Endothelial cell of umbilical vein (primary cell): ENCODE data around the gene TAS1R2. TPM values are rescaled to one million over a fixed set of nuclear protein-coding genes. Genes with fewer than 3 reads are reported as not detected.

Experiments
- Bru-seq: library from RNA; stranded (reverse); fragments of 400-500 nt; gene quantifications from one replicate; lab custom pipeline; 2021; lab: Mats Ljungman, UMichigan
- BruChase-seq, 2 experiments: library from RNA; stranded (reverse); fragments of 400-500 nt; gene quantifications; one replicate each; lab custom pipeline; 2021; lab: Mats Ljungman, UMichigan
- BruUV-seq: library from RNA; stranded (reverse); fragments of 400-500 nt; replicated peaks from 2 replicates; lab custom pipeline; 2021; lab: Mats Ljungman, UMichigan
- CTCF ChIA-PET: fragments of 300-600, 350-600 bp; sonication (Branson Sonifier 250); formaldehyde crosslinking; loops from one replicate; lab custom pipeline; 2021; ENCODE audit warnings: antibody characterized with exemption, inconsistent platforms; lab: Charles Lee
- POLR2A ChIA-PET: fragments of 300-600, 350-600 bp; sonication (Branson Sonifier 250); formaldehyde crosslinking; loops from one replicate; lab custom pipeline; 2021; ENCODE audit warnings: antibody characterized with exemption, inconsistent platforms; lab: Charles Lee
- DNase-seq: peaks from one replicate; pipeline ENCODE4 v3.0.0-alpha.2; 2011; ENCODE audit warnings: low read depth, low spot score
- FAIRE-seq: peaks from 2 replicates; lab custom pipeline; 2011; peaks lifted over from hg19 to GRCh38; lab: Jason Lieb, UNC
- H2AFZ ChIP-seq: 2 replicates; pipeline ENCODE4 v1.6.0; 2012; ENCODE audit warnings: low read depth, low read length, control low read depth, inconsistent platforms
- H3K27ac ChIP-seq: 2 replicates; pipeline ENCODE4 v1.5.1; 2011; ENCODE audit warnings: low read depth, mild to moderate bottlenecking, control low read depth, low read length, moderate library complexity; ENCODE audit not compliant: insufficient read depth
- H3K27me3 ChIP-seq, 2 experiments: 2 replicates each; pipeline versions ENCODE4 v1.6.0 to v1.6.1; 2011; ENCODE audit warnings: low read length in 2 of 2, mixed read lengths in 1 of 2; ENCODE audit not compliant: control insufficient read depth in 2 of 2, insufficient read depth in 2 of 2
- H3K36me3 ChIP-seq, 2 experiments: 2 replicates in 1 of 2; 3 replicates in 1 of 2; pipeline ENCODE4 v1.5.1; 2011; ENCODE audit warnings: low read length in 2 of 2, mild to moderate bottlenecking in 1 of 2, moderate library complexity in 1 of 2; ENCODE audit not compliant: control insufficient read depth in 2 of 2, insufficient read depth in 2 of 2; ENCODE audit errors: extremely low read depth in 1 of 2
- H3K4me1 ChIP-seq: 3 replicates; pipeline ENCODE4 v1.5.1; 2011; ENCODE audit warnings: mild to moderate bottlenecking, low read length; ENCODE audit not compliant: control insufficient read depth, insufficient read depth; ENCODE audit errors: extremely low read depth
- H3K4me2 ChIP-seq: 2 replicates; pipeline ENCODE4 v1.6.1; 2011; ENCODE audit warnings: low read length, control low read depth, mixed read lengths; ENCODE audit not compliant: insufficient read depth
- H3K4me3 ChIP-seq, 3 experiments: fragments of 200-600 bp in 1 of 3; sonication (generic), shearing (Covaris generic) in 1 of 3; replicated peaks in 1 of 3; 2 replicates each; pipeline ENCODE4 v1.5.1; 2011 to 2016; ENCODE audit warnings: control low read depth in 3 of 3, low read length in 3 of 3, mild to moderate bottlenecking in 2 of 3, inconsistent platforms in 1 of 3, low read depth in 1 of 3, moderate library complexity in 1 of 3; ENCODE audit not compliant: insufficient read depth in 1 of 3
- H3K79me2 ChIP-seq: 2 replicates; pipeline ENCODE4 v1.6.0; 2012; ENCODE audit warnings: low read length, inconsistent platforms; ENCODE audit not compliant: control insufficient read depth, insufficient read depth
- H3K9ac ChIP-seq: replicated peaks from 2 replicates; pipeline ENCODE3; 2011; ENCODE audit warnings: low read length, control low read depth; ENCODE audit not compliant: insufficient read depth; ENCODE audit errors: extremely low read depth
- H3K9me1 ChIP-seq: replicated peaks from 3 replicates; pipeline ENCODE4 v1.6.0; 2011; ENCODE audit warnings: mild to moderate bottlenecking, low read length; ENCODE audit not compliant: control insufficient read depth, insufficient read depth; ENCODE audit errors: extremely low read depth
- H3K9me3 ChIP-seq: replicated peaks from 2 replicates; pipeline ENCODE4 v1.5.1; 2012; ENCODE audit warnings: low read length, inconsistent platforms; ENCODE audit not compliant: control insufficient read depth, insufficient read depth
- H4K20me1 ChIP-seq: replicated peaks from 2 replicates; pipeline ENCODE3; 2011; ENCODE audit warnings: mild to moderate bottlenecking, low read length; ENCODE audit not compliant: control insufficient read depth, insufficient read depth; ENCODE audit errors: extremely low read depth
- FOS ChIP-seq: IDR thresholded peaks from 2 replicates; pipeline ENCODE4 v1.6.1; 2011; ENCODE audit warnings: mild to moderate bottlenecking, low read length, moderate library complexity, borderline replicate concordance; ENCODE audit not compliant: insufficient read depth
- JUN ChIP-seq: IDR thresholded peaks from 2 replicates; pipeline ENCODE4 v1.6.1; 2011; ENCODE audit warnings: borderline replicate concordance, low read depth; ENCODE audit not compliant: insufficient read length, insufficient read depth
- MYC ChIP-seq: IDR thresholded peaks from one replicate; pipeline ENCODE4 v1.6.1; 2011; ENCODE audit warnings: mild to moderate bottlenecking, low read depth, low read length
- dilution Hi-C: fragments of 300-500 bp; cut with MboI; formaldehyde crosslinking; loops from one replicate; pipeline ENCODE4 v1.15.0; 2019; ENCODE audit warnings: low sequenced_read_pairs; ENCODE audit not compliant: extremely low pct_ligation_motif_present
- intact Hi-C: fragments of 100-400 bp; cut with micrococcal nuclease; formaldehyde crosslinking; loops from one replicate; pipeline ENCODE4 v1.10.0; 2022
- long read RNA-seq: library from polyadenylated mRNA; stranded (forward); transcript quantifications from one replicate; pipeline ENCODE4 v2.0.0, GENCODE V29; 2021
- polyA minus RNA-seq, 3 experiments: library from RNA; depleted of rRNA, polyadenylated mRNA; stranded (reverse); fragments of >200 nt; gene quantifications; 1 replicate in 1 of 3; 2 replicates in 2 of 3; pipeline ENCODE4 v1.2.3, GENCODE V29; 2011
- polyA plus RNA-seq, 4 experiments: library from polyadenylated mRNA; depleted of rRNA in 3 of 4; stranded (reverse) in 3 of 4; unstranded in 1 of 4; fragments of >200 nt; gene quantifications; 2 replicates each; pipeline versions ENCODE4 v1.2.1 to v1.2.3, GENCODE V29; 2011 to 2012; ENCODE audit warnings: missing spikeins in 1 of 4
- total RNA-seq: library from RNA; stranded (reverse); gene quantifications from 2 replicates; pipeline ENCODE4 v1.2.3, GENCODE V29; 2021
- TF ChIP-seq, protein P1 (sequence below), 2 donors: IDR thresholded peaks; 1 replicate in 1 of 2; 2 replicates in 1 of 2; pipeline ENCODE4 v1.5.1; 2011; ENCODE audit warnings: low read length in 2 of 2, mild to moderate bottlenecking in 2 of 2, moderate library complexity in 2 of 2, control low read depth in 1 of 2, inconsistent platforms in 1 of 2, low read depth in 1 of 2; ENCODE audit not compliant: insufficient read depth in 1 of 2; ENCODE audit errors: extremely low read depth in 1 of 2

Gene TAS1R2
- total RNA-seq, result not detected in 2 replicates
- not detected in 2 replicates for polyA plus RNA-seq
- polyA plus RNA-seq (2011; cell fraction: cytosol; rRNA removed), result not detected in 2 replicates
- not detected in 2 replicates for polyA plus RNA-seq (2011; cell fraction: nucleus; rRNA removed)
- polyA plus RNA-seq (2012), result not detected in 2 replicates
- not detected in 2 replicates for polyA minus RNA-seq
- not detected for polyA minus RNA-seq (2011; cell fraction: cytosol; rRNA and poly(A)+ RNA removed)
- not detected in 2 replicates for polyA minus RNA-seq (2011; cell fraction: nucleus; rRNA and poly(A)+ RNA removed)
- not detected for Bru-seq, nascent RNA
- percentile 0 among the genes with signal in this experiment for BruChase-seq, experiment 1, labeled RNA remaining after a 6-hour chase
- not detected for BruChase-seq, experiment 2, labeled RNA remaining after a 2-hour chase
- long read RNA-seq, result 0 reads

DNA sequence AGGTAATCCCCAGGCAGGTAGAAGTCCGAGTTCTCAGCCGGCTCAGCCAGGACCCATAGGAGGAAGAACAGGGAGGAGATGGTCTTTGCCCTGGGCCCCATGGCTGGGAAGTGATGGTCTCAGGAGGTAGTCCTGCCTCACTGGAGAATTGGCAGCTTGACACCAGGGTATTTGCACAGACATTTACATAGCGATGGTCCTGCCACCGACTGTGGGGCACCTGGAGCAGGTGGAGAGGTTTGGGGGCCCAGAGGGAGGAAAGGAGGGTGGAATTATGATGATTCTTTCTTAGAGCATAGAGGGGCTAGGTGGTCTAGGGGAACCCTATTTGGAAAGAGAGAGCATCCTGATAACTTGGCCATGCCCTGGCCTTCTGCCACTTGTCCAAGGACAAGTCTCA, at the start of gene TAS1R2:
TAS1R2 (minus strand) TSS at position 101 of the 400 bp plus-strand sequence; CDS start at position 101, 0 bp downstream.
- H3K4me3 ChIP-seq, result no peak within 1 kb of the TSS
- no peak within 1 kb of the TSS for H2AFZ ChIP-seq
- no peak for FAIRE-seq
- no peak within 1 kb of the TSS for H3K4me2 ChIP-seq
- intact Hi-C loops (no loop called here), dilution Hi-C loops (no loop called here)
- no peaks in the 10 kb centered on the region for H3K9me3 ChIP-seq
- no peaks in the 10 kb centered on the region for H3K36me3 ChIP-seq
- no peaks in the 10 kb centered on the region for H4K20me1 ChIP-seq
- DNase-seq, result no peak
- TF ChIP-seq FOS (no peak), MYC (no peak), JUN (no peak)
- TF ChIP-seq, protein P1, sequence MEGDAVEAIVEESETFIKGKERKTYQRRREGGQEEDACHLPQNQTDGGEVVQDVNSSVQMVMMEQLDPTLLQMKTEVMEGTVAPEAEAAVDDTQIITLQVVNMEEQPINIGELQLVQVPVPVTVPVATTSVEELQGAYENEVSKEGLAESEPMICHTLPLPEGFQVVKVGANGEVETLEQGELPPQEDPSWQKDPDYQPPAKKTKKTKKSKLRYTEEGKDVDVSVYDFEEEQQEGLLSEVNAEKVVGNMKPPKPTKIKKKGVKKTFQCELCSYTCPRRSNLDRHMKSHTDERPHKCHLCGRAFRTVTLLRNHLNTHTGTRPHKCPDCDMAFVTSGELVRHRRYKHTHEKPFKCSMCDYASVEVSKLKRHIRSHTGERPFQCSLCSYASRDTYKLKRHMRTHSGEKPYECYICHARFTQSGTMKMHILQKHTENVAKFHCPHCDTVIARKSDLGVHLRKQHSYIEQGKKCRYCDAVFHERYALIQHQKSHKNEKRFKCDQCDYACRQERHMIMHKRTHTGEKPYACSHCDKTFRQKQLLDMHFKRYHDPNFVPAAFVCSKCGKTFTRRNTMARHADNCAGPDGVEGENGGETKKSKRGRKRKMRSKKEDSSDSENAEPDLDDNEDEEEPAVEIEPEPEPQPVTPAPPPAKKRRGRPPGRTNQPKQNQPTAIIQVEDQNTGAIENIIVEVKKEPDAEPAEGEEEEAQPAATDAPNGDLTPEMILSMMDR (IDR thresholded peaks at IDR 0.05; ENCODE audit: extremely low read depth in 1 of 2, insufficient read depth in 1 of 2, low read depth in 1 of 2, low read length in 2 of 2), result no peak
- no TSS peak for BruUV-seq
- POLR2A ChIA-PET, result no interaction called here
- H3K27ac ChIP-seq, result no peak within 1 kb of the TSS
- H3K27me3 ChIP-seq, result no peaks in the 10 kb centered on the region
- no peak within 1 kb of the TSS for H3K9ac ChIP-seq
- no peaks in the 10 kb centered on the region for H3K4me1 ChIP-seq
- H3K9me1 ChIP-seq, result no peaks in the 10 kb centered on the region
- CTCF ChIA-PET, result no interaction called here
- H3K79me2 ChIP-seq, result no peaks in the 10 kb centered on the region
